ACC112 (cell line): ENCODE data around the gene IL10.

Experiments
- H2AFZ ChIP-seq: fragments of 200-600 bp; sonication (generic); one replicate; pipeline ENCODE4 v1.6.0; 2017; ENCODE audit warnings: antibody characterized with exemption, low read length; ENCODE audit not compliant: unreplicated experiment
- H3K27ac ChIP-seq: fragments of 200-600 bp; sonication (generic); 2 replicates; pipeline ENCODE4 v1.5.1; 2014; ENCODE audit warnings: low read depth, mild to moderate bottlenecking, antibody characterized with exemption, low read length, moderate library complexity
- H3K27me3 ChIP-seq: fragments of 200-600 bp; sonication (generic); 2 replicates; pipeline ENCODE4 v1.6.1; 2014; ENCODE audit warnings: mild to moderate bottlenecking, antibody characterized with exemption, low read length, moderate library complexity, mixed read lengths; ENCODE audit not compliant: insufficient read depth
- H3K36me3 ChIP-seq: fragments of 200-600 bp; sonication (generic); 2 replicates; pipeline ENCODE4 v1.6.1; 2016; ENCODE audit warnings: mild to moderate bottlenecking, antibody characterized with exemption, low read length, moderate library complexity, mixed read lengths; ENCODE audit not compliant: insufficient read depth
- H3K4me1 ChIP-seq: fragments of 200-600 bp; sonication (generic); one replicate; pipeline ENCODE4 v1.6.1; 2016; ENCODE audit warnings: low read length, mixed read lengths; ENCODE audit not compliant: insufficient read depth, unreplicated experiment, control insufficient read depth
- H3K4me3 ChIP-seq: fragments of 200-600 bp; sonication (generic); 2 replicates; pipeline ENCODE4 v1.5.1; 2014; ENCODE audit warnings: mild to moderate bottlenecking, low read depth, low read length
- H3K79me2 ChIP-seq: fragments of 200-600 bp; sonication (generic); one replicate; pipeline ENCODE4 v1.6.0; 2016; ENCODE audit warnings: low read length; ENCODE audit not compliant: control insufficient read depth, unreplicated experiment, insufficient read depth

Gene IL10

GRCh38 chr1:206794294-206794908 is 22.1 kb upstream of the IL10 start:
- Histone ChIP-seq H3K4me3 (no peak overlapping the region), H3K27me3 (0 out of 2 replicates have a peak, but pooled peaks cover 4% of the 10 kb centered on the region), H3K79me2 (no peaks in the 10 kb centered on the region), H3K36me3 (no peaks in the 10 kb centered on the region), H3K4me1 (peaks cover 9% of the 10 kb centered on the region), H2AFZ (no peak overlapping the region), H3K27ac (no peak overlapping the region)

DNA sequence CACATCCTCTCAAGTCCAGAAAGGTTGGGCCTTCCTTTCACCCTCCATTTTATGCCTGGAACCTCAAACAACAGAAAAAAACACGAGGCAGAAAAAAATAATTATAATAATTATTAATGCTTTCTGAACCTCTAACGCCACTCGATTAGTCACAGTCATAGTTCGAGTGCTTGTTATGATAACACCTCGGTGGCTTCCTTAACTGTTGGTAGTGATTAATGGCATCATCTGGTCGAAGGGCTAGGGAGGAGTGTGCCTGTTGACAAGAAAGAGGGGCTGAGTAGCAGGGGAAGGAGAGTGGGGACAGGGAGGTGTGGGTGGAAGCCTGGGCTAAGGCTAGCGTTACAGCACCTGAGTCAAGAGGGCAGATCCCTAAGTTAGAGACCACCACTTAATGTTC is 21.3 kb upstream of the IL10 start:
- Histone ChIP-seq H2AFZ (no peak overlapping the region), H3K36me3 (no peaks in the 10 kb centered on the region), H3K27ac (no peak overlapping the region), H3K79me2 (no peaks in the 10 kb centered on the region), H3K4me3 (no peak overlapping the region), H3K4me1 (peaks cover 9% of the 10 kb centered on the region), H3K27me3 (no peaks in the 10 kb centered on the region)

GRCh38 chr1:206792939-206793607 is 20.8 kb upstream of the IL10 start:
- no peak overlapping the region for H2AFZ ChIP-seq
- H3K4me1 ChIP-seq: peaks cover 9% of the 10 kb centered on the region
- H3K36me3 ChIP-seq: no peaks in the 10 kb centered on the region
- no peaks in the 10 kb centered on the region for H3K79me2 ChIP-seq
- H3K27me3 ChIP-seq: 0 out of 2 replicates have a peak, but pooled peaks cover 2% of the 10 kb centered on the region
- no peak overlapping the region for H3K4me3 ChIP-seq
- H3K27ac ChIP-seq: no peak overlapping the region

GRCh38 chr1:206790502-206791250 is 18.4 kb upstream of the IL10 start:
- H3K27ac ChIP-seq: no peak overlapping the region

GRCh38 chr1:206788487-206789050 is 16.3 kb upstream of the IL10 start:
- Histone ChIP-seq H3K27ac (no peak overlapping the region), H3K27me3 (peaks cover 33% of the 10 kb centered on the region; the same call in 1 of the 2 replicates), H3K4me3 (no peak overlapping the region), H2AFZ (no peak overlapping the region), H3K36me3 (no peaks in the 10 kb centered on the region), H3K79me2 (no peaks in the 10 kb centered on the region), H3K4me1 (peaks cover 9% of the 10 kb centered on the region)

More at GRCh38 chr1:206790502-206791250, 18.4 kb upstream of the IL10 start:
- Histone ChIP-seq H3K4me3 (no peak overlapping the region), H3K36me3 (no peaks in the 10 kb centered on the region), H3K79me2 (no peaks in the 10 kb centered on the region), H2AFZ (no peak overlapping the region), H3K4me1 (peaks cover 9% of the 10 kb centered on the region), H3K27me3 (peaks cover 24% of the 10 kb centered on the region; the same call in 1 of the 2 replicates)

GRCh38 chr1:206787891-206788290 is 15.6 kb upstream of the IL10 start:
- no peaks in the 10 kb centered on the region for H3K79me2 ChIP-seq
- H3K27ac ChIP-seq: no peak overlapping the region
- H3K4me3 ChIP-seq: no peak overlapping the region
- H2AFZ ChIP-seq: no peak overlapping the region
- H3K4me1 ChIP-seq: peaks cover 9% of the 10 kb centered on the region
- peaks cover 33% of the 10 kb centered on the region; the same call in 1 of the 2 replicates for H3K27me3 ChIP-seq
- H3K36me3 ChIP-seq: no peaks in the 10 kb centered on the region

DNA sequence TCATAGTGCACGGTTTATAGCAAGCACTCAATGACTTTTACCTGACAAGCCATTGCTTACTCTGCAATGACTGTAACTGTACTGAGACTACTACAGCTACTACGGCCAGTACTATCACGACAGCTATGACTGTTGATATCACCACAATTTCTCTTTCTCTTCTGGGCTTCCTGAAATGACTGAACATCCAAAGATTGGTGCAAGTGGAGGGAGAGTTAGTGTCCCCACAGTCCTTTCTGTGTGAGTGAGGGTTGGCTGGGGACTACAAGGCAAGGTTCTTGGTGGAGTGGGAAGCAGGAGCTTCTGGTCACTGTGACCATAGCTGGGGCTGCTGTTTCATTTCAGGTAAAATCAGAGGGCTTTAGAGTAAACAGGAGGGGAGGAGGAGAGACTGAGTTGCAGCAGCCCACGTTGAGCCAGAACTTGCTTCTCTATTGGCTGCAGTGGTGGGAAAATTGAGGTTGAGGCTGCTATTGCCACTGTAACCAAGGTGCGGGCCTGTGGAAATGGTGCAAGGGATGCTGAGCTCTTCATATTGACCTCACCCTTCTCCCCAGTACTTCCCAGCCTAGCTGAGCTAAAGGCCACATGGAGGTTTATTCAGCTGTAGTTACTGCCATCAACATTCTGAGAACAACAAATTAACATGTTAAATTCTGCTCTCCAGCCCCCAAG is 14.1 kb upstream of the IL10 start:
- Histone ChIP-seq H3K27me3 (peaks cover 33% of the 10 kb centered on the region; the same call in 1 of the 2 replicates), H3K4me3 (no peak overlapping the region), H3K79me2 (no peaks in the 10 kb centered on the region), H3K4me1 (no peaks in the 10 kb centered on the region), H2AFZ (no peak overlapping the region), H3K27ac (no peak overlapping the region), H3K36me3 (no peaks in the 10 kb centered on the region)

GRCh38 chr1:206785182-206785765 is 13.0 kb upstream of the IL10 start:
- no peak overlapping the region for H2AFZ ChIP-seq
- no peak overlapping the region for H3K4me3 ChIP-seq
- H3K27me3 ChIP-seq: peaks cover 33% of the 10 kb centered on the region; the same call in 1 of the 2 replicates
- H3K36me3 ChIP-seq: no peaks in the 10 kb centered on the region
- no peaks in the 10 kb centered on the region for H3K4me1 ChIP-seq
- H3K27ac ChIP-seq: no peak overlapping the region
- no peaks in the 10 kb centered on the region for H3K79me2 ChIP-seq

GRCh38 chr1:206784471-206784903 is 12.2 kb upstream of the IL10 start:
- H3K4me3 ChIP-seq: no peak overlapping the region
- peaks cover 33% of the 10 kb centered on the region; the same call in 1 of the 2 replicates for H3K27me3 ChIP-seq
- H2AFZ ChIP-seq: no peak overlapping the region
- H3K36me3 ChIP-seq: no peaks in the 10 kb centered on the region
- H3K4me1 ChIP-seq: no peaks in the 10 kb centered on the region
- no peaks in the 10 kb centered on the region for H3K79me2 ChIP-seq
- no peak overlapping the region for H3K27ac ChIP-seq

GRCh38 chr1:206783506-206783905 is 11.2 kb upstream of the IL10 start:
- Histone ChIP-seq H3K4me3 (no peak overlapping the region), H2AFZ (no peak overlapping the region), H3K36me3 (no peaks in the 10 kb centered on the region), H3K27me3 (peaks cover 37% of the 10 kb centered on the region; the same call in 1 of the 2 replicates), H3K79me2 (no peaks in the 10 kb centered on the region), H3K27ac (no peak overlapping the region), H3K4me1 (no peaks in the 10 kb centered on the region)
